Left colon (tissue), 2 donors: ENCODE measurements around the gene MCF2L2. TPM values are rescaled to one million over a fixed set of nuclear protein-coding genes. Genes with fewer than 3 reads are reported as not detected.

Source experiments
- ATAC-seq: fragments of 200-7000 bp; cut with Tn5 transposase; one replicate; pipeline ENCODE4 v1.9.1; 2020; ENCODE audit warnings: mild to moderate bottlenecking, moderate library complexity
- DNase-seq, 2 donors: peaks; one replicate each; pipeline ENCODE4 v3.0.0-alpha.2; 2020
- intact Hi-C, 2 donors: fragments of 100-400 bp; cut with DNase I in 1 of 2; cut with micrococcal nuclease in 1 of 2; formaldehyde crosslinking; loops; one replicate each; pipeline versions ENCODE4 v1.11.2 to v1.14.0; 2022; cut with DNase I, micrococcal nuclease
- total RNA-seq, 2 donors: library from RNA; stranded (reverse); fragmentation: NEBNext Ultra II Directional; extraction: Animal tissue kit (Norgen Biotek cat#: 25700); gene quantifications; one replicate each; pipeline ENCODE4 v1.2.1, GENCODE V29; 2021
- donor health status: DM: no; HTN: no; CAD: no.
- donor health status: DM: yes; HTN: yes; CAD: no.

Gene MCF2L2
- total RNA-seq, 2 donors from 2014 or later, result 0.75 to 1.1 TPM

DNA sequence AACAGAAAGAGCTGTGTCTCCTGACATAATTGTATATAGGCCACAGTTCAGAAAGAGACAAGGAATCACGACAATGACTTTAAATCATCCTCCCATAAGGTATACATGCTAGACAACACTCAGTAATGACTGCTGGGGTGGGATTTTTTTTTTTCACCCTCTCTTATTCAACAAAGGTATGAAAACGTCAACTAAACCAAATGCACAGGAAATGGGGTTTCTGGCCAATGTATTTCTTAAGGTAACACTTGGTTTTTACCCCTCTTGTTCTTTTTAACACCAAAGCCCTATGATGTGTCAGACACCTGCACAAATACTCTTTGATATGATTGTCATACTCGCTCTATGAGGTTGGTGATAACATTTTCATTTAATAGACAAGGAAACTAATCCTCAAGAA lies 78.3 kb downstream of the MCF2L2 start:
- intact Hi-C loops, result no loop called here
- DNase-seq (no peak), ATAC-seq (peak; percentile 67)

DNA sequence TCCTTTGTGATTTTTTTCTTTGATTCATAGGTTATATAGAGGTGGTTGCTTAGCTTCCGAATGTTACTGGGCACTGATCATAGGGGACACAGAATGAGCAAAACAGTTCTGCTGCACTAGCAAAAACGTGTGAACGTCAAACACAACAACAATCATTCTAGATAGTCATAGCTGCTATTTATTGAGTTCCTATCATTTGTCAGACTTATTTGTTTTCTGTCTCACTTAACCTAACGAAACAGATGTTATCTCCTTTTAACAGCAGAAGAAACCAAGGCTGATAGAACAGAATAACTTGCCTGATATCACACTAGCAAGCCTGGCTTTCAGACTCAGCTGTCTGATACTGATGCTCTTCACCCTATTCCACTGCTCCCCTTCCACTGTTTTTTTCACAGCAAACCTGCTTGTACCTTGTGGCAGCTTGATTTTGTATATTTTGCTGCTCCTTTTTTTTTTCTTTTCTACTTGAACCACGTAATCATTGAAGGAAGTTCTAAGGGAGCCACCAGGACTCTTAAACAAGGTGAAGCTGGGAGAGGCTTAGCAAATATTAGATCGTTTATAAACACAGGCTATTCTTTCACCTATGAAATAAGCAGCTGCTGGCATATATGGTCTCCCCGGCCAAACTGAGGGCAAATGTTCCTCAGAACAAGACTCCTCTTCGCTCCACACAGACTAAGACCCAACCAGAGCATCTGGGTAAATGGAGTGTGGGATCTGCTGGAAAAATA lies 78.8 kb downstream of the MCF2L2 start:
- no peak for DNase-seq
- intact Hi-C loops, result no loop called here
- peak; percentile 86 for ATAC-seq

DNA sequence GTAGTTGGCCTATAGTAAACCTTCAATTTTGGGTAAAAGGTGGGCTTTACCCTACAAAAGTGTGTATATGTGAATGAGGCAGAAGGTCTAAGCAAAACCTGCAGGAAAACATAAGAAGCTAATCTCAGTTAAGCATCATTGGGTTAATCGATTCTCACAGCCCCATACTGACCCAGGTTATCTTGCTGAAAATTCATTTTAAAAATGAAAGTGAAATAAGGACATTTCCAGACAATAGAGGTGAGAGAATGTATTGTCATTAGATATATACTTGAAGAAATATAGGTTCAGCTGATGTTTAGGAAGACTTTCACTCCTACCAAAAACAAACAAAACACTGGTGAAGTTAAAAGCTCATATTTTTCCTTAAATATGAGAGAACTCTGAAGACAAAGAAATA lies 85.6 kb downstream of the MCF2L2 start:
- no peak for ATAC-seq

DNA sequence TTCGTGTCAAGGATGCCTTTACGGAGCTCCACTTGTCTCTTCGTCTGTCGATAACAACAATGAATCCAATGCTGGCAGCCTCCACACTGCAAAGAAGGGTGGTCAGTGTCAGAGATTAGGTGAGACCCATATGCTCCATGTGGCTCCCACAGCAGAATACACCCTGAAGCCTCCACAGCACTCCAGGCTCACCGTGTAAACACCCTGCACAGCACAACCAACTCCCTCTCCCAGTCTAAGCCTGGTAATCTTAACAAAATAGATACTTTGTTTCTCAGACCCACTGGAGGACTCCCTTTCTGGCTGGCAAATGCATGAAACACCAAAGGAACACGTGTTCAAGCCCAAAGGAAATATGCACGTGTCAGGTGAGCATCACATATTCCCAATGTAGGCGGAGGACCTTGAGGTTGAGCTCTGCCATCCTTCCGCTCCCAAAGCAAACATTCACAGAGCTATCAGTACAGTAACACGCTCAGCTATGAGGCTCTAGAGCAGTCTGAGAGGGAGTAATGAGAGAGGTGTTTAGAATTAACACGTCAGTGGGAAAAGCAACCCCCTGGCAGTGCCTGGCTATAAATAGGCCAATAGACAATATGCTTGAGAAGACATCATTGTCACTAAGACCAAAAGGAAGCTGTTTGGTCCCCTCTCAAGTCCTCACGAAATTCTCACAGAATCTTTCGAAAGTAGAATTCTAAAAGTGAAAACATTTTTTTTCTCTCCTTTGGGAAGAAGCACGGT lies 86.7 kb downstream of the MCF2L2 start:
- DNase-seq (no peak), ATAC-seq (no peak)
- intact Hi-C loops, result no loop called here

More for the DNA sequence above, 85.6 kb downstream of the MCF2L2 start:
- DNase-seq, result no peak
- intact Hi-C loops, result no loop called here

DNA sequence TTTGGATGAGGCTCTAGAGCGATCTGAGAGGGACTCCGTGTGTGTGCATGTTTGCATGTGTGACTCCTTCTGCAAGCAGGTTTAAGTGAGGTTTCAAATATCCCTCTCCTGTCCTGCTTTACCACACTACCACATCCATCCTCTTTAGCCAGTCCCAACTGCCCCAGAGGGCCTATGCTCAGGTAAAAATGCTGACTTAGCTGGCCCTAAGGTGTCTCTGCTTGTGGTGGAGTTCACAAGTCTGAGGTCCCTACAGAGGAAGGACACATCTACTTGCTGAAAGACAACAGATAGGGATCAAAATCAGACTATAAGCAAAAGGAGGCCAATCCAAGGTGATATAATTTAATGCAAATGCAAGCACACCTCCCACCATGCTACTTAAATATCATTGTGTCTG lies 88.2 kb downstream of the MCF2L2 start:
- DNase-seq, result no peak
- no peak for ATAC-seq
- intact Hi-C loops, result no loop called here

DNA sequence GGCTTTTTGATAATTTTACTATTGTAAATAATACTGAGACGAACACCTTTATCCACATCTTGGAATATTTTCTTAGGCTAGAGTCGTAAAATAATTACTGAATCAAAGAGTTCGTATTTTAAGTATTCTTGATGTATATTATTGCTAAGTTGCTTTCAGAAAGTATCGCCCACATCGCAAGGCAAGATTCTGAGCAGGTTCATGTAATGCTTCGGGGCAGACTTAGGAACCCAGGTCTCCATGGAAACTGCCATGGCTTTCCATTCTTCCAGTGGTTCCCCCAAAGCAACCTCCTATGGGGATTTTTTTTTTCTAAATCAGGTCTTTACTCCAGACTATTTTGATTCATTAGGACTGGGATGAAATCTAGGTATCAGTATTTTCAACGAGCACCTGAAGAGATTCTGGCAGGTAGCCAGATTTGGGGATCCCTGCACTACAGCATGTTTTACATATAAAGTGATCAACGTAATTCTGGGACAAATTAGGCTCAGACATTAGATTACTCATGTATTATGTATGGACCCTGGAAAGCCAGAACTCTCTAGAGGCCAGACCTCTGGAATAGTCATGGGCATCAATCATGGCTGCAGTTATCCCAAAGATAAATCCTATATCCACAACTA lies 88.8 kb downstream of the MCF2L2 start:
- intact Hi-C loops, result no loop called here

DNA sequence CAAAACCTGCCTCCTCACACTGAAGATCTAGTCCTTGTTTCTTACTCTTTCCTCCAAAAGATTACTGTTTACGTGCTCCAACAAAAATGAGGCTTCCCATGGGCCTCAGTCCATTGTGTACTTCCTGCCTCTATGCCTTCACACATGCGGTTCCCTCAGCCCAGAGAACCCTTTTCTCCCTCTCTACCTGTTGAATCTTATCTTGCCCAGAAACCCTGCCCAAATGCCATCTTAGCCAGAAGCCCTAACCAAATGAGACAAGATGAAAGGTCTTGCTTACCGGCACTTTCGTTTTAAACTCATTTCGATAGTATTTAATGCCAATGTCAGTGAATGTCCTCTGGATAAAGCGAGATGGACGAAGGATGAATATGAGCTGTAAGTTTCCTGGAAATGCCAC lies 89.9 kb downstream of the MCF2L2 start:
- no peak for DNase-seq
- intact Hi-C loops, result no loop called here
- no peak for ATAC-seq

More for the DNA sequence above, 88.8 kb downstream of the MCF2L2 start:
- DNase-seq (no peak), ATAC-seq (no peak)

DNA sequence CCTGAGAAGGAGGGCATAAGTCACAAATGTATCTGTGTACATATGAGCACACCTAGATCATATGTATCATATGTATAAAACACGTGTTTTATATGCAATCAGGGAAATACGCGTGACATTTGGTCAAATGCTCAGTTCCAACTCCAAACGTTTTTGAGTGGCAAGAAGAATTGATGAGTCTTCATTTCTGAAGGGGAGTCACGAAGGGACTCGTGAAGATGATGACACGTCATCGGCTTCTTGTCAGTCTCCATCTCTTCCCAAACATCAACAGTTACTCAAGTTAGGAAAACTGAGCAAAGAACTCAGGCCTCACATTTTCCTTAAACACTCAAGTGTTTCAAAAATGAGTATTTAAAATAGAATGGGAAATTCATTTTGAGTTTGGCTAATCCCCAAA lies 95.9 kb downstream of the MCF2L2 start:
- no peak for ATAC-seq
- intact Hi-C loops, result no loop called here
- no peak for DNase-seq

DNA sequence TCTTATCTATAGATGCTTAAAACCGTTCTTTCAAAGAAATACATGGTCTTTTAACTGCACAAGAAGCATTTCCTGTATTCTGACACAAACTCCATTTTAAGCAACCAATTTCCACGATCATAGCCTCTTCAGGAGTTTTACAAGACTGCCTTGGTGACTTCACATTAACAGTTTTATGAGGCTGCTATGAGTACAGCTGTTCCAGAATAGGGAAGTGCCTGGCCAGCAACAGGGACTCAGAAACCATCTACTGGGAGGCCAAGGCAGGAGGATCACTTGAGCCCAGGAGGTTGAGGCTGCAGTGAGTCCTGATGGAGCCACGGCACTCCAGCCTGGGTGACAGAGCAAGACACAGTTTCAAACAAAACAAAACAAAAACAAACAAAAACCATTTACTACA lies 96.9 kb downstream of the MCF2L2 start:
- intact Hi-C loops, result no loop called here
- DNase-seq, result no peak
- peak; percentile 90 for ATAC-seq

DNA sequence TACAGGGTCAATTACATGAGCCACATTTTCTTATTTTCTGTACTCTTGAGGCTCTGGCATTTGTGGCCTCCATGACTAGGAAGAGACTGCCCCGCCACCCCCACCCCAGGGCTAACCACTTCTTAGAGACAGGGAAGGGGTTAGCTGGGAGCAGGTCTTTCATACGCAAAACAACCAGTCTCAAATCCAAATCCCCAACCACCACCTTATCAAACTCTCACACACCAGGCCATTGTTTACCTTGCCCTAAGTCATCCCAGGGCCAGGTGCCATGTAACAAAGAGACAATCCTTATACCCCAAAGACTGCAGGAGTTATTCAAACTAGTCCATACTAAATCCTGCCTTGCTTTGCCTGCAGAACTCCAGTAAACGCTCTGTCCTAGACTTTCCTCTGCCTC lies 97.5 kb downstream of the MCF2L2 start:
- ATAC-seq (peak; percentile 27), DNase-seq (no peak)
- intact Hi-C loops, result no loop called here

DNA sequence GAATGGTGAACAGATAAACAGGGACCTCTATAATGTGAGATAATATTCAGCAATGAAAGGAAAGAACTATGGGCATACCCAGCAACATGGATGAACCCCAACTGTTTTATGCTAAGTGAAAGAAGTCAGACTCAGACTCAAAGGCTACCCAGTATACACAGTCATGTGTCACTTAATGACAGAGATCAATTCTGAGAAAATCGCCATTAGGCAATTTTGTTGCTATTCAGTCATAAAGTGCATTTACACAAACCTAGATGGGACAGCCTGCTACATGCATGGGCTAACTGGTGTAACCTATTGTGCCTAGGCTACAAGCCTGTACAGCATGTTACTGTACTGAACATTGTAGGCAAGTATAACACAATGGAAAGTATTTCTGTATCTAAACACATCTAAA lies 98.9 kb downstream of the MCF2L2 start:
- no peak for ATAC-seq
- no peak for DNase-seq
- intact Hi-C loops, result no loop called here

DNA sequence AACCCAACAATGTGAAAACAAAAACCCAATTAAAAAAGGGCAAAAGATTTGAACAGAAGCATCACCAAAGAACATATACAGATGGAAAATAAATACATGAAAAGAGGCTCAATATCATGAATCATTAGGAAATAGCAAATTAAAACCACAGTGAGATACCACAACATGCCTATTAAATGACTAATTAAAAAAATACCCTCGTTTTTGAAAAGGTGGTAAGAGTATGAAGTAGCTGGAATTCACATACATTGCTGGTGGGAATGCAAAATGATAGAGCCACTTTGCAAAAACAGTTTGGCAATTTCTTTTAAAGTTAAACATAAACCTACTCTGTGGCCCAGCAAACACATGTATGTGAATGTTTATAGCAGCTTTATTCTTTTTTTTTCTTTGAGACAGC lies 99.6 kb downstream of the MCF2L2 start:
- intact Hi-C loops, result no loop called here
- ATAC-seq (no peak), DNase-seq (no peak)

DNA sequence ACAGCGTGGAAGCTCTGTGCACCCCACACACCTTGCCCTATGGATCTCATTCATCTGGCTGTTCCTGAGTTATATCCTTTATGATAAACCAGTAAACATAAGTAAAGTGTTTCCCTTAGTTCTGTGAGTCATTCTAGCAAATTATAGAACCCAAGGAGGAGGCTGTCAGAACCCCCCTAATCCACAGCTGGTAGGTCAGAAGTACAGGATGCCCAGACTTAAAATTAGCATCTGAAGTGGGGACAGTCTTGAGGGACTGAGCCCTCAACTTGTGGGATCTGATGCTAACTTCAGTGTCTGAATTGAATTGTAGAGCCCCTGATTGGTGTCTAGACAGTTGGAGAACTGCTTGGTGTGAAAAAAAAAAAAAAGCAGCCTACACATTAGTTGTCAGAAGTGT lies 100.3 kb downstream of the MCF2L2 start:
- intact Hi-C loops, result no loop called here
- DNase-seq (no peak), ATAC-seq (no peak)

DNA sequence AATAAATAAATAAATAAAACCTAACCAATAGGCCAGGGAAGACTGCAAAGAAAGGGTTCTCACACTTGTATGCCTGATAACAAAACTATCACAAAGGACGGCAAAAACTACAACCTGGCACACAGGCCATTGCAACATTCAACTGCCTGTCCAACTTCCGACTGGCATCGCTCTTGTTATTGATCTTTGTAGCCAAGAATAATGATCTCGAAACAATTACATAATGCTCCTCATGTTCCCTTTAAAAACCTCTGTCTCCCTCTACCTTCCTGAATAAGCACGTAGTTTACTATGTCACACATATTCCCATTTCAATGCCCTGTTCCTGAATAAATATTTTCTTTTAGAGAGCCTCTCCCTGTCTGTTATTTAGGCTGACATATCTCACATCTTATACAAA lies 101.1 kb downstream of the MCF2L2 start:
- DNase-seq, result no peak
- intact Hi-C loops, result no loop called here
- no peak for ATAC-seq

DNA sequence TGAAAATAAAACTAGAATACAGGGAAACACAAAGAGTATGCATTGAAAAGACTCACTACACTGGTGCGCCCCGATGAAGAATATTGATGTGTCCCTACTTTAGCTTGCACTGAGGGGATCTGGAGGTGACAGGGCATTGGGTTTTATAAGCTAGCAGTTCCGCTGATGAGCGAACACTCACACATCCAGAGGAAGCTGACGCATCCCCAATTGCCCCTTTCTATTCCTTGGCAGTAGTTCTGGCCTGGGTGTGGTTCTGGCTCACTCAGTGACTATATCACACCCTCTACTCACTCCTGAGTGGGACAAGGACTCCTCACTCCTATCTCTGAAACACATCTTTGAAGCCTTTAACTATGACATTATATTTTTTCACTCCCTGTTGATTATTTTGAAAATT lies 104.3 kb downstream of the MCF2L2 start:
- intact Hi-C loops, result no loop called here
- ATAC-seq (peak; percentile 64), DNase-seq (no peak)

DNA sequence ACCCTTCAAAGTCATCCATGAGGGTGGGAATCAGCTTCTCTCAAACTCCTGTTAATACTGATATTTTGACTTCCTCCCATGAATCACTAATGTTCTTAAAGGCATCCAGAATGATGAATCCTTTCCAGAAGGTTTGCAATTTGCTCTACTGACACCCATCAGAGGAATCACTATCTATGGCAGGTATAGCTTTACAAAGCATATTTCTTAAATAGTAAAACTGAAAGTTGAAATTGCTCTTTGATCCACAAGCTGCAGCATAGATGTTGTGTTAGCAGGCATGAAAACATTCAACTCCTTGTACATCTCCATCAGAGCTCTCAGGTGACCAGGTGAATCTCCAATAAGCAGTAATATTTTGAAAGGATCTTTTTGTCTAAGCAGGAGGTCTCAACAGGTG lies 109.0 kb downstream of the MCF2L2 start:
- ATAC-seq, result no peak
- intact Hi-C loops, result no loop called here
- no peak for DNase-seq

DNA sequence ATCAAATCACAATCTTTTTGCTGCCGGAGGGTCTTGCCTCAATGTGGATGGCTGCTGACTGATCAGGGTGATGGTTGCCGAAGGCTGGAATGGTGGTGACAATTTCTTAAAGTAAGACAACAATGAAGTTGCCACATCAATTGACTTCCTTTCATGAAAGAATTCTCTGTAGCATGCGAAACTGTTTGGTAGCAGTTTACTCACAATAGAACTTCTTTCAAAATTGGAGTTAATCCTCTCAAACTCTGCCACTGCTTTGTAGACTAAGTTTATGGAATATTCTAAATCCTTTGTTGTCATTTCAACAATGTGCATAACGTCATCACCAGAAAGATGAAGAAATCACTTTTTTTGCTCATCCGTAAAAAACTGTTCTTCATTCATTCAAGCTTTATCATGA lies 109.5 kb downstream of the MCF2L2 start:
- no peak for ATAC-seq
- intact Hi-C loops, result no loop called here

DNA sequence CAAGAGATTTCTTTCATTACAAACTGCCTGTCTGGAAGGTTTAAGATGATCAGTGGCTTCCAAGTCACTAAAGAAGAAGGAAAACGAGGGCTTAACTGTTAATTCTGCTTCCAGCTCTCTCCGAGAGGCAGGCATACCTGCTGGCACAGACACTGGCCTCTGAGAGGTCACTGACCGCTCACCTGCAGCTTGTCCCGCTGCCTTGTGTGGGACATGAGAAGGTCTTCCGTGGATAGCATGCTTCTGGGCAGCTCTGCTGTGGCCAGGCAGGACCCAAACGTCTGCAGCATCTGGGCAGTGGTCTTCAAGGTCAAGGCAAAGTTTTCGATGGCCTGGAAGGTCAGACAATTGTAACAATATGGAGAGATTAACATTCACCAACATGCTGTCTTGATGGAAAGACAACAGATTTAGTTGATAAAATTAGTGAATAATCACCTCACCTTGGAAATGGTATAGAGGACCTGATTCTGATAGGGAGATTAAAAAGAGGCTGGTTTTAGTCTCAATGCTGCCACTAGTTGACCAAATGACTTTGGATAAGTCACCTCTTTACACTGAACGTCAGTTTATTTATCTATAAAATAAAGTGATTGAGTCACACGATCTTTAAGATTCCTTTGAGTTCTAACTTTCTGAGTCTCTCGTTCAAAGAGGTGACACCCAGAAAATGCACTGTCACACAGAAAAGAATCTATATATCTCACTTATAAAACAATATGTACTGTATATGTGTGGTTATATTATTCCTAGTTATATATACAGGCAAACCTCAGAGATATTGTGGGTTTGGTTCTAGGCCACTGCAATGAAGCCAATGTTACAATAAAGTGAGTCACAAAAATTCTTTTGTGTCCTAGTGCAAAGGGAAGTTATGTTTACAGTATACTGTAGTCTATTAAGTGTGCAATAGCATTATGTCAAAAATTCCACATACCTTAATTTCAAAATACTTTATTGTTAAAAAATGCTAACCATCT lies 110.2 kb downstream of the MCF2L2 start:
- ATAC-seq, result peak; percentile 54
- no peak for DNase-seq

More for the DNA sequence above, 109.5 kb downstream of the MCF2L2 start:
- no peak for DNase-seq

DNA sequence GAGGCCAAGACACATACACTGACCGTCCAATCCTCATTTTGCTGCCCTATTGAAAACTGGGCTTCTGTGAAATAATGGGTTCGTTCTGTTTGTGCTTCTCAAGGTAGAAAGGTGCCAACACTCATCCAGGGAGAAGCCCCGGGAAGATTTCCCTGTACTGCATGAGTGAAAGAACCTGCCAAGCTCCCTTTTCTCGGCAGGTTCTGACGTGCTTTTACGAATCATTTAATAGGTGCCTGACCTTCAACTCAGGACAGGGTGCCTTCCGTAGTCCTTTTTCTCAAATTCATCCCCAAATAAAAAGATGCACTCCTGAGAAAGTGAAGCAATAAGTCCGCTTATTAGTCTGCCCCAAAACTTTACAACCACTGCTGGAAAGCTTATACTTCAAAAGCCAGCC lies 111.1 kb downstream of the MCF2L2 start:
- intact Hi-C loops, result no loop called here
- no peak for ATAC-seq

More for the DNA sequence above, 110.2 kb downstream of the MCF2L2 start:
- intact Hi-C loops, result no loop called here

More for the DNA sequence above, 111.1 kb downstream of the MCF2L2 start:
- DNase-seq, result no peak
